ENCODE results near the gene CPED1. TPM values are rescaled to one million over a fixed set of nuclear protein-coding genes. Genes with fewer than 3 reads are reported as not detected.

Gene CPED1
- total RNA-seq, 1 experiment from 2014 or later = 0.13 TPM

DNA sequence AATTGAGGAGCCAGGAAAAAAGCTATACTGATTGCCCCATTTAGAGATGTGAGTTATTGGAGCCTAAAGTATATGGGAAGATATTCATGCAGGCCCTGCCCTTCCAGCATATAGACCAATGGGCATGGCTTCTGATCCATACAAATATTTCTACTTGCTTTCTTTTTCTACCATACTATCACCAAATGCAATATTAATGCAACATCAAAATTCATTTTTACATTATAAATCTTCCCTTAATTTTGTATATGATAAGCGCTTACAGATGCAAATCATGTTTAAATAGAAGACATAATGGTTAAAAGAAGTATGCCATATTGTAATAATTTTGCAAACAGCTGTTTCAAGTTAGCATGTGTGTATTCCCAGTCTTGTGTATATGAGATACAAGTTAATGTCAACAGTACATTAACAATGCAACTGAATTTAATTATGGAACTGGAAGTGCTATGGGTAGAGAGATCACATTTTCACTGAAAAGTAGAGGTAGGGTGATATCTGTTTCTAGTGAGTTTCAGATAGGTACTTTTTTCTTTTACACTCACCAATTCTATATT is 315.7 kb downstream of the CPED1 start:
- Mint-ChIP-seq H3K27ac (no peak overlapping the region), H3K27me3 (ENCODE audit: low read depth) (no peaks in the 10 kb centered on the region), H3K4me1 (peaks cover 5% of the 10 kb centered on the region in 2 experiments), H3K36me3 (ENCODE audit: insufficient read depth in 1 of 3, low read depth in 3 of 3) (no peaks in the 10 kb centered on the region), H3K9me3 (no peaks in the 10 kb centered on the region), H3K4me3 (no peak overlapping the region)
- no peak overlapping the region for H3K27ac ChIP-seq (ENCODE audit: insufficient read length, low read depth, low read length)
- no peak overlapping the region for H2AFZ ChIP-seq (ENCODE audit: low read length)
- no peak for DNase-seq
- H4K8ac ChIP-seq (replicated peaks; ENCODE audit: insufficient read length, low read depth, low read length) = no peak overlapping the region
- no peaks in the 10 kb centered on the region for H4K20me1 ChIP-seq (ENCODE audit: control insufficient read depth, insufficient read depth, insufficient read length)
- H3K23me2 ChIP-seq (ENCODE audit: insufficient read length, low read depth, low read length, poor library complexity, severe bottlenecking) = no peaks in the 10 kb centered on the region
- no peak overlapping the region for H3K4ac ChIP-seq (ENCODE audit: low read depth, low read length)
- H4K91ac ChIP-seq (ENCODE audit: insufficient read length, low read depth, low read length) = no peak overlapping the region
- H4K5ac ChIP-seq (ENCODE audit: insufficient read length, low read depth, low read length) = no peak overlapping the region
- H3K56ac ChIP-seq (ENCODE audit: insufficient read length, low read depth, low read length) = no peak overlapping the region
- H2BK15ac ChIP-seq (ENCODE audit: low read depth, low read length) = no peak overlapping the region
- TF ChIP-seq CTCF (conservative IDR thresholded peaks at IDR 0.05) = no peak
- no peak overlapping the region for H3K9ac ChIP-seq (ENCODE audit: extremely low read depth, insufficient read length, low read length)
- H3K14ac ChIP-seq (ENCODE audit: insufficient read depth, low read length) = no peak overlapping the region
- no peak overlapping the region for H3K18ac ChIP-seq (ENCODE audit: insufficient read length, low read depth, low read length)
- H3K4me2 ChIP-seq (ENCODE audit: insufficient read depth, insufficient read length, low read length) = no peak overlapping the region
- no peaks in the 10 kb centered on the region for H3K79me2 ChIP-seq (ENCODE audit: insufficient read depth, low read length)
- H3K23ac ChIP-seq (ENCODE audit: insufficient read length, low read depth, low read length) = no peak overlapping the region
- no peak overlapping the region for H2BK12ac ChIP-seq (ENCODE audit: insufficient read length, low read depth, low read length)
- no peaks in the 10 kb centered on the region for H3K9me3 ChIP-seq (ENCODE audit: control insufficient read depth, low read depth, low read length)
- H3K4me1 ChIP-seq (ENCODE audit: insufficient read depth, low read length) = no peaks in the 10 kb centered on the region
- no peak overlapping the region for H2BK120ac ChIP-seq (ENCODE audit: low read depth, low read length, poor library complexity, severe bottlenecking)
- no peaks in the 10 kb centered on the region for H3K27me3 ChIP-seq (ENCODE audit: insufficient read depth, low read length)
- H2BK20ac ChIP-seq (ENCODE audit: low read depth, low read length, poor library complexity, severe bottlenecking) = no peak overlapping the region
- WGBS (ENCODE audit: extremely low coverage, insufficient read length, low lambda C conversion rate) = 100% methylated on average over 1 of the region's 1 CpG
- H2BK5ac ChIP-seq (ENCODE audit: insufficient read length, low read length) = no peak overlapping the region
- H3K79me1 ChIP-seq (ENCODE audit: insufficient read depth, low read depth, low read length, poor library complexity, severe bottlenecking) = no peaks in the 10 kb centered on the region
- H2AK5ac ChIP-seq (ENCODE audit: insufficient read length, low read length) = no peak overlapping the region
- H3T11ph ChIP-seq (ENCODE audit: low read length) = no peak overlapping the region

Measured in H9 (cell line).